Measurements from ENCODE around the gene HBE1.
"Not testable (repeated sequence)": the region's sequence is repeated elsewhere in the genome, so short reads cannot be mapped to it uniquely, and the experiment has no call there.

The HBE1 gene

DNA sequence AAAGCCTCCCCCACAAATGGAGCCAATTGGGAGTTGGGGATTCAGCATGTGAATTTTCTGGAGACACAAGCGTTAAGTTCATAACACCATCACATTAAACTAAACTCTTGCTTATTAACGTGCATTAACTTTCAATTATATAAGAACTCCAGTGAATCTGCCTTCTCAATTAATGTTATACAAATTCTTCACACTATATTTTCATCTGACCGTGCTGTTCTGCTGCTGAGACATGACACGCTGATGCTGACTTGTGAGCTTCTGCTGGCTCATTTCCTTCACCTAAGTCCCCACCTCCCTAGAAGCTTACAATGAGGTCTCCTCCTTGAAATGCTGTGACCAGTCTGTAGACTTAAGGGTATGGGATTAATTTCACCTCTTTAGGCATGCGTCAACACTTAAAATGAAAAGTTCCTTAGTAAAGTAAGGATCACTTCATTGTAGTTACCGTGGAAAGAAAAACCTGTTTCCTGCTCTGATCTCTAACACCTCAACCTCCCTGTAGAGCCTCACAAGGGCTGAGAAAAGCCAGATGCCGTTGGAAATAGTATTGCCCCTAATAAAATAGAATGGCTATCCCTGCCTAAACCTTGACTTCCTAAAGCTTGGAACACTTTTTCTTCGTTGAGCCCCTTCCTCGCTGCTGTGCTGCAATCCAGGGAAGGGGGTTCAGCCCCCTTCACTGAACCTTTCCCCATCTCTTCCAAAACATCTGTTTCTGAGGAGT, 17.4 kb downstream of the HBE1 start:
- Mint-ChIP-seq H3K4me3 (no peak overlapping the region), H3K4me1 (ENCODE audit: low read depth) (no peaks in the 10 kb centered on the region), H3K27me3 (peaks cover 15% of the 10 kb centered on the region), H3K27ac (no peak overlapping the region), H3K36me3 (ENCODE audit: low read depth) (no peaks in the 10 kb centered on the region), H3K9me3 (no peaks in the 10 kb centered on the region)
- DNase-seq, result no peak

DNA sequence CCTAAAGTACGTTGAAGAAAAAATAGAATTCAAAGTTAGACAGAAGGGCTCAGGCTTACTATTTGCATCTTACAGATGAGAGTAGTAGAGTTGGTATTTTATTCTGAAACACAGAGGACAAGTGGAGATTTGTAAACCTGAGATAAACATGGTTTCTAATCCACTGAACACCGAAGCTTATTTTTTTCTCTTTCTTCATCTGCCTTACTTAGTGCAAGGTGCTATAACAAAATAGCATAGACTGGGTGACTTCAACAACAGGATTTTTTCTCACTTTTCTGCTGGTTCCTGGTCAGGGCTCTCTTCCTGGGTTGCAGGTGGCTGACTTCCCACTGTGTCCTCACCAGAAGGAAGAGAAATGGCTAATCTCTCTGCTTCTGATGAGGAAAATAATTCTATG, 18.0 kb downstream of the HBE1 start:
- no peaks in the 10 kb centered on the region for H3K36me3 Mint-ChIP-seq (ENCODE audit: low read depth)
- H3K4me3 Mint-ChIP-seq, result no peak overlapping the region
- peaks cover 13% of the 10 kb centered on the region for H3K27me3 Mint-ChIP-seq
- no peaks in the 10 kb centered on the region for H3K9me3 Mint-ChIP-seq
- H3K4me1 Mint-ChIP-seq (ENCODE audit: low read depth), result no peaks in the 10 kb centered on the region
- no peak for DNase-seq
- H3K27ac Mint-ChIP-seq, result no peak overlapping the region

DNA sequence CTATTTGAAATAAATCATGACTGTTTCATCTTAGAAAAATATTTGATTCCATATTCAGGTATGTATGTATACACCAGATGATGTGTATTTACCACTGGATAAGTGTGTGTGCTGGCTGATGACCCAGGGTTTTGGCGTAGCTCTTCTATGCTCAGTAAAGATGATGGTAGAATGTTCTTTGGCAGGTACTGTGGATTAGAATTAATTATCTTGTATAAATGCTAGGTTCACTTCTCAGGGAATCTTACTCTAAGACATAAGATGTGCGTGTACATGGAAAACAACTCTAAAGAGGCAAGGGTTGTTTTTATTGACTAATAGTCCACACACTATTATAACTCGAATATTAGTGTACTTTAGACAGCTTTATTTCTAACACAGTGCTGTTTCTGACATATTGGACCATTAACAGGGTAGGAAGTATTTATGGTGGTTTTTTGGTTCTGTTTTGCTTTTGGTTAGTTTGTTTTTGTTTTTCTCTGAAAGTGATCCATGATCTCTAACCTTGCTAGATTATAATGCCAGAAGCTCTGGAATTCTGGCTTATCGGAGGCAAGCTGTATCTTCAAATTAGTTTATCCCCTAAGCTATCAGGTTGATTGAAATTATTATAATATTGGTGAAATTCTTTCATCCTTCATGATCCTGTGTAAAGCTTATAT, 19.1 kb downstream of the HBE1 start:
- peaks cover 7% of the 10 kb centered on the region for H3K27me3 Mint-ChIP-seq
- no peak overlapping the region for H3K27ac Mint-ChIP-seq
- no peaks in the 10 kb centered on the region for H3K4me1 Mint-ChIP-seq (ENCODE audit: low read depth)
- no peak for DNase-seq
- no peaks in the 10 kb centered on the region for H3K9me3 Mint-ChIP-seq
- no peak overlapping the region for H3K4me3 Mint-ChIP-seq
- no peaks in the 10 kb centered on the region for H3K36me3 Mint-ChIP-seq (ENCODE audit: low read depth)

DNA sequence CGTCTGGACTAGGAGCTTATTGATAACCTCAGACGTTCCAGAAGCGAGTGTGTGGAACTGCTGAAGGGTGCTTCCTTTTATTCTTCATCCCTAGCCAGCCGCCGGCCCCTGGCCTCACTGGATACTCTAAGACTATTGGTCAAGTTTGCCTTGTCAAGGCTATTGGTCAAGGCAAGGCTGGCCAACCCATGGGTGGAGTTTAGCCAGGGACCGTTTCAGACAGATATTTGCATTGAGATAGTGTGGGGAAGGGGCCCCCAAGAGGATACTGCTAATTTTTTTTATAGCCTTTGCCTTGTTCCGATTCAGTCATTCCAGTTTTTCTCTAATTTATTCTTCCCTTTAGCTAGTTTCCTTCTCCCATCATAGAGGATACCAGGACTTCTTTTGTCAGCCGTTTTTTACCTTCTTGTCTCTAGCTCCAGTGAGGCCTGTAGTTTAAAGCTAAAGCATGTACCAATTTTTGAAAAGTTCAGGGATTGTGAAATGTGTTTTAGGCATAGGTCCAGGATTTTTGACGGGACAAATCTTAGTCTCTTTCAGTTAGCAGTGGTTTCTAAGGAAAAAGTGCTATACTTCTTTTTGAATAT, 19.8 kb downstream of the HBE1 start, which contains the start of gene HBG1:
TSS of gene HBG1 (minus strand) at position 51 of the 590 bp plus-strand sequence. CDS start 53 bp downstream, outside the sequence.
- not testable (repeated sequence) for H3K36me3 Mint-ChIP-seq (ENCODE audit: low read depth)

DNA sequence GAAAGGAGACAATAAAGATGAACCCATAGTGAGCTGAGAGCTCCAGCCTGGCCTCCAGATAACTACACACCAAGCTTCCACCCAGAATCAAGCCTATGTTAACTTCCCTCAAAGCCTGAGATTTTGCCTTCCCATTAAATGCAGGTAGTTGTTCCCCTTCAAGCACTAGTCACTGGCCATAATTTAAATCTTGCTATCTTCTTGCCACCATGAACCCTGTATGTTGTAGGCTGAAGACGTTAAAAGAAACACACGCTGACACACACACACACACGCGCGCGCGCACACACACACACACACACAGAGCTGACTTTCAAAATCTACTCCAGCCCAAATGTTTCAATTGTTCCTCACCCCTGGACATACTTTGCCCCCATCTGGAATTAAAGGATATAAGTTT, 21.2 kb downstream of the HBE1 start:
- not testable (repeated sequence) for H3K9me3 Mint-ChIP-seq; H3K4me1 Mint-ChIP-seq (ENCODE audit: low read depth); H3K36me3 Mint-ChIP-seq (ENCODE audit: low read depth); H3K27ac Mint-ChIP-seq; H3K4me3 Mint-ChIP-seq; DNase-seq
- peaks cover 11% of the 10 kb centered on the region for H3K27me3 Mint-ChIP-seq

More for the DNA sequence above, 19.8 kb downstream of the HBE1 start, which contains the start of gene HBG1:
- H3K27ac Mint-ChIP-seq; H3K27me3 Mint-ChIP-seq; H3K4me1 Mint-ChIP-seq (ENCODE audit: low read depth); H3K9me3 Mint-ChIP-seq; H3K4me3 Mint-ChIP-seq; DNase-seq: not testable (repeated sequence)

DNA sequence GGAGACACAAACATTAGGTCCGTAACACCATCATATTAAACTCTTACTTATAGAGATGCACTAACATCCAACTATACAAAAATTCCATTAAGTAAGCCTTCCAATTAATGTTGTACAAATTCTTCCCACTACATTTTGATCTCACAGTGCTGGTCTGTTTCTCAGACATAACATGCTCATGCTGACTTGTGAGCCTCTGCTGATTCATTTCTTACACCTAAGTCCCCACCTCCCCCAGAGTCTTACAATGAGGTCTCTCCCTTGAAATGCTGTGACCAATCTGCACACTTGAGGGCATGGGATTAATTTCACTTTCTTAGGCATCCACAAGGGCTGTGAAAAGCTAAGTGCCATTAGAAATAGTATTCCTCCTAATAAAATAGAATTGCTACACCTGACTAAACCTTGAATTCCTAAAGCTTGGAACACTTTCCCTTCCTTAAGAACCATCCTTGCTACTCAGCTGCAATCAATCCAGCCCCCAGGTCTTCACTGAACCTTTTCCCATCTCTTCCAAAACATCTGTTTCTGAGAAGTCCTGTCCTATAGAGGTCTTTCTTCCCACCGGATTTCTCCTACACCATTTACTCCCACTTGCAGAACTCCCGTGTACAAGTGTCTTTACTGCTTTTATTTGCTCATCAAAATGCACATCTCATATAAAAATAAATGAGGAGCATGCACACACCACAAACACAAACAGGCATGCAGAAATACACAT, 22.1 kb downstream of the HBE1 start:
- no peak for DNase-seq
- Mint-ChIP-seq H3K27me3 (peaks cover 8% of the 10 kb centered on the region), H3K9me3 (no peaks in the 10 kb centered on the region), H3K4me3 (no peak overlapping the region), H3K27ac (no peak overlapping the region), H3K36me3 (ENCODE audit: low read depth) (no peaks in the 10 kb centered on the region), H3K4me1 (ENCODE audit: low read depth) (no peaks in the 10 kb centered on the region)

DNA sequence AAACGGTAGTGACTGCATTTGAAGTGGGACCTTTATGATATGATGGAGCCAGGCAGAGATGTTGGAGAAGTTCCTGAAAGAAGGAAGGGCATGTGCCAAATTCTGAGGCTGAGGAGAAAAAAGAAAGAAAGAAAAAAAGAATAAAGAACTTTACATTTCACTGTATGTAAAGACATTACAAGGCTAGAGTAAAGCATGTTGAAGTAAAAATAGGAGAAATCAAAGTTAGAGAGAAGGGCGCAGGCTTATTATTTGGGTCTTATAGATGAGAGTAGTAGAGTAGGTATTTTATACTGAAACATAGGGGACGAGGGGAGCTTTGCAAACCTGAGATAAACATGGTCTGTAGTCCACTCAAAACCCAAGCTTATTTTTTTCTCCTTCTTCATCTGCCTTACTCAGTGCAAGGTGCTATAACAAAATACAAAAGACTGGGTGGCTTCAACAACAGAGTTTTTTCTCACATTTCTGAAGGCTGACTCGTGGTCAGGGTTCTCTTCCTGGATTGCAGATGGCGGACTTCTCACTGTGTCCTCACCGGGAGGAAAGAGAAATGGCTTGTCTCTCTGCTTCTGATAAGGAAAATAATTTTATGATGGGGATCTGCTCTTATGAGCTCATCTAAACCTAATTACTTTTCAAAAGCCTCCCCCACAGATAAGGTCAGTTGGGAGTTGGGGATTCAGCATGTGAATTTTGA, 22.8 kb downstream of the HBE1 start:
- no peaks in the 10 kb centered on the region for H3K9me3 Mint-ChIP-seq
- H3K4me1 Mint-ChIP-seq (ENCODE audit: low read depth), result no peaks in the 10 kb centered on the region
- DNase-seq, result no peak
- H3K36me3 Mint-ChIP-seq (ENCODE audit: low read depth), result no peaks in the 10 kb centered on the region
- H3K27ac Mint-ChIP-seq, result no peak overlapping the region
- no peak overlapping the region for H3K4me3 Mint-ChIP-seq
- H3K27me3 Mint-ChIP-seq, result peaks cover 7% of the 10 kb centered on the region

DNA sequence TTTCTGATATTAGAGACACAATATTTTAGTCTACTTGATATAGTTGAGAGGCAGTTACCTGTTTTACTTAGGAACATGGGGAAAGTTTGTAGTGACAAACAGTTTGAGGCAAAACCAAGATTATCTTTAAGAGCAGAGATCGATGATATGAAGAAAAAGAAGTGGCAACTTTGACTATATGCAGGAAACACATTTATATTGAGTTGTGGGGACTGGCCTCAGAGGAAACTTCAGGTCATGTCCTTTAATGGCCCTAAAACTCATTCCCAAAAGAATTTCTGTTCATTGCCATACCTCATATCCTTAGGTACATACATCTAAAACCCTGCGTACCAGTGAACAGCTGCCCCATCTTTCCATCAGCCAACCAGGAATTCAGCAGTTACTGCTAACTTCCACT, 24.6 kb downstream of the HBE1 start:
- H3K27me3 Mint-ChIP-seq, result peaks cover 7% of the 10 kb centered on the region
- H3K4me1 Mint-ChIP-seq (ENCODE audit: low read depth), result no peaks in the 10 kb centered on the region
- H3K27ac Mint-ChIP-seq, result no peak overlapping the region
- no peaks in the 10 kb centered on the region for H3K36me3 Mint-ChIP-seq (ENCODE audit: low read depth)
- no peak for DNase-seq
- H3K9me3 Mint-ChIP-seq, result no peaks in the 10 kb centered on the region
- H3K4me3 Mint-ChIP-seq, result no peak overlapping the region

DNA sequence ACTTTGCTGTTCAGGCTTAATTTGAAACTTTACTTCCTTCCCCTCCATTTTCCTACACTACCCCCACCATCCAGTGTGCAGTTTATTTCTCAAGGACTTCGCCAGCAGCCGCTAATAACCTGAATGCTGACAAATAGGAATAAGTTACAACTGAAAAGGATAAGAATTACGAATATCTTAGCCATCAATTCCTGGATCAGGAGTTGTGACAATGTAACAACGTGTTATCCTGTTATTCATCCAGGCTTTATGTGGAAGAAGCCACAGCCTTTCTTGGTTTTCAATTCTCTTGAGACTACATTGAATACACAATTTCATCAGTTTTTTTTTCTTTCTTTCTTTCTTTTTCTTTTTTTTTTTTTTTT, 25.9 kb downstream of the HBE1 start:
- no peak overlapping the region for H3K4me3 Mint-ChIP-seq
- no peak for DNase-seq
- no peak overlapping the region for H3K27ac Mint-ChIP-seq
- no peaks in the 10 kb centered on the region for H3K4me1 Mint-ChIP-seq (ENCODE audit: low read depth)
- H3K9me3 Mint-ChIP-seq, result no peaks in the 10 kb centered on the region
- peaks cover 7% of the 10 kb centered on the region for H3K27me3 Mint-ChIP-seq
- H3K36me3 Mint-ChIP-seq (ENCODE audit: low read depth), result no peaks in the 10 kb centered on the region

DNA sequence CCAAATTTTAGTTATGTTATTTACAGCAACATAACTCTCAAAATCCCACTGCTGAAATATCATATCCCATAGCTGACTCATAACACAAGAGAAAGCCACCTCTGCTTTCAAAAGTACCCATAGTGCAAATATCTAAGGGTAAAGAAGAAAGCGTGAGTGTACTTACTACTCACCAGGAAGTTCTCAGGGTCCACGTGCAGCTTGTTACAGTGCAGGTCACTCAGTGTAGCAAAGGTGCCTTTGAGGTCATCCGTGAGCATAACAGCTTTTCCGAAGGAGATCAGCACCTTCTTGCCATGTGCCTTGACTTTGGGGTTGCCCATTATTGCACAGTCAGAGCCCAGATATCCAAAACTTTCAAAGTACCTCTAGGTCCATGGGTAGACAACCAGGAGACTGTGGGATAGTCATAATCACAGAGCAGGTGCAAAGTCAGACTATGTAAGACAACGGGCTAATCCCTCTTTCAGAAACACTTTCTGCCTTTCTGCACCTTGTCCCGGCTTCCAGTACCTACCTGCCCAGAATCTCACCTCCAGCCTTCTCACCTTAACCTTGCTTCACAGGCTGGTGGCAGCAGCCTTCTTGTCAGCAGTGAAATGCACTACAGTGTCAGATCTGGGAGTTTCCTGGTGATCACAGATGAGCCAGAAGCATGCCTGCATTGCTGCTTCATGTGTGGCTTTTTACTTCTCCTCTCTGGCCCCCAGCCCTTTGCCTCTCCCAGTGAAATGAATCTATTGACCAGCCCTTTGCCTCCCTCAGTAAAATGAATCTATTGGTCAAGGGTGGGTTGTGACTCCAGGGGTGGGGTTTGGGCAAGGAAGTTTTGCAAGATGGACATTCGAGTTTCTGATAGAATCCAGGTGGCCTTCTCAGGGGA, 26.6 kb downstream of the HBE1 start:
- Mint-ChIP-seq H3K27ac (no peak overlapping the region), H3K4me3 (no peak overlapping the region), H3K4me1 (ENCODE audit: low read depth) (no peaks in the 10 kb centered on the region), H3K27me3 (peaks cover 12% of the 10 kb centered on the region), H3K36me3 (ENCODE audit: low read depth) (no peaks in the 10 kb centered on the region), H3K9me3 (no peaks in the 10 kb centered on the region)
- no peak for DNase-seq

DNA sequence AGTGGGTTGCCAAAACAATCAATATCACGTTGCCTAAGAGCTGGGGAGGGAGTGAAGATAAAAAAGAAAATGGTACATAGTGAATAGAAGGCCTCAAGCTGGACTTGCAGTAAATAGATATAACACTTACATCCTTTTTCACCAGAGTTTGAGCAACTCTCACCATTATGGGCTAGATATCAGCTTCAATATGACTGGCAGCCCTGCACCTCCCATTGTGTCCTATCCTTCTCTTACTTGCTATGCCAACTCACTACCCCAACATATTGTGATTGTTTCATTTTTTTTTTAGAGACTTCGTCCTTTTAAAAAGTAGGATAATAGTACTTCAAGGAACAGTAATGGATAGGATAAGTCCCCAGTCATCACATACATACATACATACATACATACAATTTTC, 27.5 kb downstream of the HBE1 start:
- Mint-ChIP-seq H3K27ac (no peak overlapping the region), H3K27me3 (peaks cover 12% of the 10 kb centered on the region), H3K9me3 (no peaks in the 10 kb centered on the region), H3K4me3 (no peak overlapping the region), H3K36me3 (ENCODE audit: low read depth) (no peaks in the 10 kb centered on the region), H3K4me1 (ENCODE audit: low read depth) (no peaks in the 10 kb centered on the region)
- no peak for DNase-seq

DNA sequence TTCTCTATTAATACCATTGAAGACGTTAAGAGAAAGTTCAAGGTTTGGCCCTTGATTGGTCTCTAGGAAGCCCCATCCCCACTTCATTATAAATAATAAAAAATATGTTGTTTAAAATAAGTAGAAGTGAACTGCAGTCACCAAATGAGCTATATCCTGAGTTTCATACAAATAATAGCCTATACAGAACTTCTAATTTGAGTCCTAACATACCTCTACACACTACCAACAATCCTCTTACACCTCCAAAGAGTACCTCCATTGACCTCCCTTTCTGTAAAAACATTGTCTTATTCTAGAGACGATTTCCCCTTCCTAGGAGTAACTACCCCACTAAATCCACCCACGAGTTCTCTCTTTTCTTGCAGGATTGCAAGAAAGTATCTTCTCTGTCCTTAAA, 28.3 kb downstream of the HBE1 start:
- Mint-ChIP-seq H3K4me3 (no peak overlapping the region), H3K27ac (no peak overlapping the region), H3K4me1 (ENCODE audit: low read depth) (no peaks in the 10 kb centered on the region), H3K27me3 (peaks cover 12% of the 10 kb centered on the region), H3K36me3 (ENCODE audit: low read depth) (no peaks in the 10 kb centered on the region), H3K9me3 (no peaks in the 10 kb centered on the region)
- DNase-seq, result no peak

DNA sequence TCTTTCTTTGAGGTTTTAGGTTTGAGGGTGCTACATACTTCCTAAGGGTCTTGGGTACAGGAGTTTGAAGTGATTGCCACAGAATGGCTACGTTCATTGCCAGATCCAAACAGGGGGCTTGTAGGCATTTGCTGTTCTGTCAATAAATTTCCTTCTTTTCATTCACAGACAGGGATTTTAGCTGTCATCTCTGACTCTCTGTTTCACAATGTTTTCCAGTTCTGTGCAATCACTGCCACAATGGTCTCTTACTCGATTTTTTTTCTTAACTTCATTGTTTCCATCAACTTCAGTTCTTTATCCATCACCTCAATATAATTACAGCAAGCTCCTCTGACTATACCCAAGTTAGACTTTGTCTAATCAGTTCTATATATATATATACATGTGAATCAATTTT, 29.3 kb downstream of the HBE1 start:
- peaks cover 10% of the 10 kb centered on the region for H3K27me3 Mint-ChIP-seq

More for the DNA sequence above, 29.3 kb downstream of the HBE1 start:
- DNase-seq, result no peak
- Mint-ChIP-seq H3K36me3 (ENCODE audit: low read depth) (no peaks in the 10 kb centered on the region), H3K27ac (no peak overlapping the region), H3K4me1 (ENCODE audit: low read depth) (no peaks in the 10 kb centered on the region), H3K9me3 (no peaks in the 10 kb centered on the region), H3K4me3 (no peak overlapping the region)

Measured in activated T-cell treated with anti-CD3 and anti-CD28 coated beads, Interleukin-2, amount 50 U/mL, for 24 hours (primary cell).